GM12878 (cell line): ENCODE measurements around the gene GLT8D2. TPM values are rescaled to one million over a fixed set of nuclear protein-coding genes. Genes with fewer than 3 reads are reported as not detected.

Experiments used
- ASH2L ChIP-seq: fragments of 300-600, 200-600 bp; sonication (generic); IDR thresholded peaks from 2 replicates; pipeline ENCODE4 v1.6.1; 2017; ENCODE audit warnings: low read depth, mild to moderate bottlenecking, borderline replicate concordance
- CREB1 ChIP-seq: IDR thresholded peaks from 2 replicates; pipeline ENCODE4 v1.6.1; 2012; ENCODE audit warnings: low read depth, mild to moderate bottlenecking, inconsistent platforms
- CREM ChIP-seq: IDR thresholded peaks from 2 replicates; pipeline ENCODE4 v1.6.1; 2014; ENCODE audit warnings: antibody characterized with exemption, low read depth
- EP300 ChIP-seq, 2 experiments: fragments of 150-350 bp in 1 of 2; IDR thresholded peaks; 2 replicates each; pipeline ENCODE4 v1.6.1; 2011 to 2012; ENCODE audit warnings: low read depth in 2 of 2, low read length in 2 of 2, borderline replicate concordance in 1 of 2, improper control_type of control experiment in 1 of 2, inconsistent platforms in 1 of 2; ENCODE audit not compliant: control insufficient read depth in 1 of 2
- ETV6 ChIP-seq, 2 experiments: fragments of 450-650 bp in 1 of 2; IDR thresholded peaks in 1 of 2; conservative IDR thresholded peaks in 1 of 2; 2 replicates each; pipeline ENCODE4 v1.6.1; 2014; ENCODE audit warnings: antibody characterized with exemption in 1 of 2, borderline replicate concordance in 1 of 2, low read depth in 1 of 2, mild to moderate bottlenecking in 1 of 2, moderate library complexity in 1 of 2
- GABPA ChIP-seq: IDR thresholded peaks from 2 replicates; pipeline ENCODE4 v1.6.1; 2014; ENCODE audit warnings: antibody characterized with exemption, low read depth, mild to moderate bottlenecking, inconsistent platforms
- IKZF2 ChIP-seq, 2 experiments: fragments of 450-650 bp; IDR thresholded peaks; 2 replicates each; pipeline ENCODE4 v1.6.1; 2017; ENCODE audit warnings: mild to moderate bottlenecking in 2 of 2, moderate library complexity in 2 of 2
- KAT2A ChIP-seq: conservative IDR thresholded peaks from 2 replicates; pipeline ENCODE4 v1.6.1; 2011; ENCODE audit warnings: low read depth, low read length; ENCODE audit not compliant: control insufficient read depth
- NFYB ChIP-seq: IDR thresholded peaks from 2 replicates; pipeline ENCODE4 v1.6.1; 2011; ENCODE audit warnings: low read depth, mild to moderate bottlenecking, low read length, improper control_type of control experiment, moderate library complexity; ENCODE audit not compliant: insufficient read depth
- NRF1 ChIP-seq: conservative IDR thresholded peaks from 2 replicates; pipeline ENCODE4 v1.6.1; 2011; ENCODE audit warnings: mild to moderate bottlenecking, low read depth, low read length, improper control_type of control experiment
- SUPT20H ChIP-seq: IDR thresholded peaks from 2 replicates; pipeline ENCODE4 v1.6.1; 2011; ENCODE audit warnings: low read depth, mild to moderate bottlenecking, low read length, moderate library complexity, borderline replicate concordance; ENCODE audit not compliant: control insufficient read depth
- TCF7 ChIP-seq: IDR thresholded peaks from 2 replicates; pipeline ENCODE4 v1.6.1; 2014; ENCODE audit warnings: antibody characterized with exemption, borderline replicate concordance
- YY1 ChIP-seq: IDR thresholded peaks from 2 replicates; pipeline ENCODE4 v1.6.1; 2011; ENCODE audit warnings: low read depth, mild to moderate bottlenecking, low read length
- ZNF217 ChIP-seq: fragments of 450-650 bp; IDR thresholded peaks from 2 replicates; pipeline ENCODE4 v1.6.1; 2017; ENCODE audit warnings: antibody characterized with exemption, mild to moderate bottlenecking
- polyA plus RNA-seq, 11 experiments: library from polyadenylated mRNA; depleted of rRNA in 4 of 11; unstranded in 6 of 11; stranded (reverse) in 5 of 11; fragments of >200 nt; fragmentation: Nextera tagmentation in 4 of 11; fragmentation: Illumina TruSeq in 1 of 11; extraction: Ambion mirVana in 4 of 11; extraction: Trizol in 1 of 11; gene quantifications; 1 replicate in 1 of 11; 2 replicates in 10 of 11; pipeline versions ENCODE4 v1.2.1 to v1.2.3, GENCODE V29; 2011 to 2016; ENCODE audit warnings: inconsistent platforms in 2 of 11, missing spikeins in 2 of 11, low read depth in 1 of 11
- total RNA-seq, 4 experiments: library from RNA; depleted of rRNA in 3 of 4; stranded (reverse); fragments of >200 nt in 3 of 4; fragmentation: Illumina TruSeq in 1 of 4; extraction: Trizol in 1 of 4; gene quantifications; 2 replicates each; pipeline versions ENCODE4 v1.2.1 to v1.2.3, GENCODE V29; 2013 to 2021
- TF ChIP-seq, protein P1 (sequence below): fragments of 450-650 bp; IDR thresholded peaks from 2 replicates; pipeline ENCODE4 v1.6.1; 2017; ENCODE audit warnings: mild to moderate bottlenecking, moderate library complexity
- TF ChIP-seq, protein P2 (sequence below): fragments of 450-650 bp; IDR thresholded peaks from 2 replicates; pipeline ENCODE4 v1.6.1; 2018; ENCODE audit warnings: mild to moderate bottlenecking, low read depth, moderate library complexity; ENCODE audit not compliant: partially characterized antibody
- TF ChIP-seq, protein P3 (sequence below): fragments of 450-650 bp; IDR thresholded peaks from 2 replicates; pipeline ENCODE4 v1.6.1; 2017; ENCODE audit warnings: low read depth, mild to moderate bottlenecking, moderate library complexity

GLT8D2 gene
- total and polyA plus RNA-seq, 10 of the 15 experiments (the other 5 are each of a cell fraction or from before 2014, with no cell fraction given), result 0.06 to 0.80 (median 0.37) TPM; not detected in 1

DNA sequence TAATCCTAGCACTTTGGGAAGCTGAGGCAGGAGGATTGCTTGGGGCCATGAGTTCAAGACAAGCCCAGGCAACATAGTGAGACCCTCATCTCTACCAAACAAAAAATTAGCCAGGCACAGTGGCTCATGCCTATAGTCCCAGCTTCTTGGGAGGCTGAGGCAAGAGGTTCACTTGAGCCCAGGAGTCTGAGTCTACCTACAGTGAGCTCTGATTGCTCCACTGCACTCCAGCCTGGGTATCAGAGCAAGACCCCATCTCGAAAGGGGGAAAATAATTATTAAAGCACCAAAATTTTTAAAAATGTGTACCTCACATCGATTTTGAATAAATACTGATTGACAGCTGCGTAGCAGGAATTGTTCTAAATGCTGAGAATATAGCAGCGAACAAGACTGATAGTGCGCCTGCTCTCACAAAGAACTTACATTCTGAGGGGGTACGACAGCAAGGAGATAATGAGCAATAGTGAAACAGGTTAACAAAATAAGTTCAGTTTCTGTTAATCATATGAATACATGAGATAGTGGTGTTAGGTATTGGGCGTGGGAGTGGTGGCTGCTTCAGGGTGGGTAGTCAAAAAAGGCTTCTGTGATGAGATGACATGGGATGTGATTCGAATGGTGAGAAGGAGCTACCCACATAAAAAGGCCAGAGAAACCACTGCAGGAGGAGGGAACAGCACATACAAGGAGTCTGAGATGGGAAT is 33.9 kb upstream of the GLT8D2 start (continued):
- TF ChIP-seq, protein P1, sequence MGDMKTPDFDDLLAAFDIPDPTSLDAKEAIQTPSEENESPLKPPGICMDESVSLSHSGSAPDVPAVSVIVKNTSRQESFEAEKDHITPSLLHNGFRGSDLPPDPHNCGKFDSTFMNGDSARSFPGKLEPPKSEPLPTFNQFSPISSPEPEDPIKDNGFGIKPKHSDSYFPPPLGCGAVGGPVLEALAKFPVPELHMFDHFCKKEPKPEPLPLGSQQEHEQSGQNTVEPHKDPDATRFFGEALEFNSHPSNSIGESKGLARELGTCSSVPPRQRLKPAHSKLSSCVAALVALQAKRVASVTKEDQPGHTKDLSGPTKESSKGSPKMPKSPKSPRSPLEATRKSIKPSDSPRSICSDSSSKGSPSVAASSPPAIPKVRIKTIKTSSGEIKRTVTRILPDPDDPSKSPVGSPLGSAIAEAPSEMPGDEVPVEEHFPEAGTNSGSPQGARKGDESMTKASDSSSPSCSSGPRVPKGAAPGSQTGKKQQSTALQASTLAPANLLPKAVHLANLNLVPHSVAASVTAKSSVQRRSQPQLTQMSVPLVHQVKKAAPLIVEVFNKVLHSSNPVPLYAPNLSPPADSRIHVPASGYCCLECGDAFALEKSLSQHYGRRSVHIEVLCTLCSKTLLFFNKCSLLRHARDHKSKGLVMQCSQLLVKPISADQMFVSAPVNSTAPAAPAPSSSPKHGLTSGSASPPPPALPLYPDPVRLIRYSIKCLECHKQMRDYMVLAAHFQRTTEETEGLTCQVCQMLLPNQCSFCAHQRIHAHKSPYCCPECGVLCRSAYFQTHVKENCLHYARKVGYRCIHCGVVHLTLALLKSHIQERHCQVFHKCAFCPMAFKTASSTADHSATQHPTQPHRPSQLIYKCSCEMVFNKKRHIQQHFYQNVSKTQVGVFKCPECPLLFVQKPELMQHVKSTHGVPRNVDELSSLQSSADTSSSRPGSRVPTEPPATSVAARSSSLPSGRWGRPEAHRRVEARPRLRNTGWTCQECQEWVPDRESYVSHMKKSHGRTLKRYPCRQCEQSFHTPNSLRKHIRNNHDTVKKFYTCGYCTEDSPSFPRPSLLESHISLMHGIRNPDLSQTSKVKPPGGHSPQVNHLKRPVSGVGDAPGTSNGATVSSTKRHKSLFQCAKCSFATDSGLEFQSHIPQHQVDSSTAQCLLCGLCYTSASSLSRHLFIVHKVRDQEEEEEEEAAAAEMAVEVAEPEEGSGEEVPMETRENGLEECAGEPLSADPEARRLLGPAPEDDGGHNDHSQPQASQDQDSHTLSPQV, result no peak
- TF ChIP-seq GABPA (peak; percentile 13; the same call in 1 of the 2 replicates), ASH2L (no peak), ZNF217 (0 out of 2 replicates have a peak, but pooled peaks have one; percentile 40), NRF1 (no peak), ETV6 (conservative IDR thresholded peaks at IDR 0.05 in 1 of 2, IDR thresholded peaks at IDR 0.05 in 1 of 2; ENCODE audit: borderline replicate concordance in 1 of 2, low read depth in 1 of 2) (0 out of 4 replicates have a peak, but pooled peaks of 1 of the 2 experiments have one; percentile 39), CREM (peak; percentile 80), NFYB (no peak), IKZF2 (IDR thresholded peaks at IDR 0.05) (peak; percentile 84 to 89), KAT2A (no peak), TCF7 (peak; percentile 96), EP300 (IDR thresholded peaks at IDR 0.05; ENCODE audit: borderline replicate concordance in 1 of 2, control insufficient read depth in 1 of 2, low read depth in 2 of 2, low read length in 2 of 2) (peak in 1 of 2 experiments; percentile 33; a peak in 1 of 4 replicates), SUPT20H (no peak), CREB1 (peak; percentile 42; the same call in 1 of the 2 replicates), YY1 (no peak)
- TF ChIP-seq, protein P2, sequence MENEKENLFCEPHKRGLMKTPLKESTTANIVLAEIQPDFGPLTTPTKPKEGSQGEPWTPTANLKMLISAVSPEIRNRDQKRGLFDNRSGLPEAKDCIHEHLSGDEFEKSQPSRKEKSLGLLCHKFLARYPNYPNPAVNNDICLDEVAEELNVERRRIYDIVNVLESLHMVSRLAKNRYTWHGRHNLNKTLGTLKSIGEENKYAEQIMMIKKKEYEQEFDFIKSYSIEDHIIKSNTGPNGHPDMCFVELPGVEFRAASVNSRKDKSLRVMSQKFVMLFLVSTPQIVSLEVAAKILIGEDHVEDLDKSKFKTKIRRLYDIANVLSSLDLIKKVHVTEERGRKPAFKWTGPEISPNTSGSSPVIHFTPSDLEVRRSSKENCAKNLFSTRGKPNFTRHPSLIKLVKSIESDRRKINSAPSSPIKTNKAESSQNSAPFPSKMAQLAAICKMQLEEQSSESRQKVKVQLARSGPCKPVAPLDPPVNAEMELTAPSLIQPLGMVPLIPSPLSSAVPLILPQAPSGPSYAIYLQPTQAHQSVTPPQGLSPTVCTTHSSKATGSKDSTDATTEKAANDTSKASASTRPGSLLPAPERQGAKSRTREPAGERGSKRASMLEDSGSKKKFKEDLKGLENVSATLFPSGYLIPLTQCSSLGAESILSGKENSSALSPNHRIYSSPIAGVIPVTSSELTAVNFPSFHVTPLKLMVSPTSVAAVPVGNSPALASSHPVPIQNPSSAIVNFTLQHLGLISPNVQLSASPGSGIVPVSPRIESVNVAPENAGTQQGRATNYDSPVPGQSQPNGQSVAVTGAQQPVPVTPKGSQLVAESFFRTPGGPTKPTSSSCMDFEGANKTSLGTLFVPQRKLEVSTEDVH, result no peak
- TF ChIP-seq, protein P3, sequence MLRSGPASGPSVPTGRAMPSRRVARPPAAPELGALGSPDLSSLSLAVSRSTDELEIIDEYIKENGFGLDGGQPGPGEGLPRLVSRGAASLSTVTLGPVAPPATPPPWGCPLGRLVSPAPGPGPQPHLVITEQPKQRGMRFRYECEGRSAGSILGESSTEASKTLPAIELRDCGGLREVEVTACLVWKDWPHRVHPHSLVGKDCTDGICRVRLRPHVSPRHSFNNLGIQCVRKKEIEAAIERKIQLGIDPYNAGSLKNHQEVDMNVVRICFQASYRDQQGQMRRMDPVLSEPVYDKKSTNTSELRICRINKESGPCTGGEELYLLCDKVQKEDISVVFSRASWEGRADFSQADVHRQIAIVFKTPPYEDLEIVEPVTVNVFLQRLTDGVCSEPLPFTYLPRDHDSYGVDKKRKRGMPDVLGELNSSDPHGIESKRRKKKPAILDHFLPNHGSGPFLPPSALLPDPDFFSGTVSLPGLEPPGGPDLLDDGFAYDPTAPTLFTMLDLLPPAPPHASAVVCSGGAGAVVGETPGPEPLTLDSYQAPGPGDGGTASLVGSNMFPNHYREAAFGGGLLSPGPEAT, result peak; percentile 61; the same call in 1 of the 2 replicates
